Fibroblast of villous mesenchyme (primary cell): ENCODE measurements around the gene PRIM2. TPM values are rescaled to one million over a fixed set of nuclear protein-coding genes. Genes with fewer than 3 reads are reported as not detected.
"Not testable (repeated sequence)": the region's sequence is repeated elsewhere in the genome, so short reads cannot be mapped to it uniquely, and the experiment has no call there.

Source experiments
- DNase-seq: peaks from one replicate; pipeline ENCODE4 v3.0.0-alpha.2; 2010; ENCODE audit warnings: low read depth
- H3K4me3 ChIP-seq: 2 replicates; pipeline ENCODE4 v1.5.1; 2011; ENCODE audit warnings: low read depth, mild to moderate bottlenecking, low read length
- CTCF ChIP-seq: IDR thresholded peaks from 2 replicates; pipeline ENCODE4 v1.5.1; 2012; ENCODE audit warnings: low read depth, mild to moderate bottlenecking, low read length; ENCODE audit not compliant: insufficient read depth
- total RNA-seq: library from RNA; depleted of rRNA; stranded (reverse); fragments of >200 nt; gene quantifications from 2 replicates; pipeline ENCODE4 v1.2.3, GENCODE V29; 2012

Gene PRIM2
- total RNA-seq, 1 donor: 51.0 TPM

GRCh38 chr6:57432157-57432556 is 114.7 kb downstream of the PRIM2 start:
- TF ChIP-seq CTCF: no peak
- DNase-seq: peak; percentile 74
- no peak overlapping the region for H3K4me3 ChIP-seq

GRCh38 chr6:57432919-57433684 is 115.7 kb downstream of the PRIM2 start:
- no peak overlapping the region for H3K4me3 ChIP-seq
- no peak for TF ChIP-seq CTCF
- DNase-seq: peak; percentile 39

GRCh38 chr6:57433790-57434189 is 116.4 kb downstream of the PRIM2 start:
- H3K4me3 ChIP-seq, DNase-seq: not testable (repeated sequence)

- H3K4me3 ChIP-seq: no peak overlapping the region
- no peak for TF ChIP-seq CTCF
- DNase-seq: no peak
These were observed 117.5 kb downstream of the PRIM2 start for GRCh38 chr6:57434944-57435343.

- no peak overlapping the region for H3K4me3 ChIP-seq
- TF ChIP-seq CTCF: no peak
- no peak for DNase-seq
These were observed 118.2 kb downstream of the PRIM2 start for GRCh38 chr6:57435475-57436160.

GRCh38 chr6:57440735-57441134 is 123.3 kb downstream of the PRIM2 start:
- not testable (repeated sequence) for DNase-seq, H3K4me3 ChIP-seq

GRCh38 chr6:57442133-57442532 is 124.7 kb downstream of the PRIM2 start:
- H3K4me3 ChIP-seq, DNase-seq: not testable (repeated sequence)

- not testable (repeated sequence) for H3K4me3 ChIP-seq, DNase-seq
These were observed 125.8 kb downstream of the PRIM2 start for GRCh38 chr6:57443181-57443580.

GRCh38 chr6:57444787-57445186 is 127.4 kb downstream of the PRIM2 start:
- DNase-seq, H3K4me3 ChIP-seq: not testable (repeated sequence)

- not testable (repeated sequence) for DNase-seq, H3K4me3 ChIP-seq
These were observed 127.9 kb downstream of the PRIM2 start for GRCh38 chr6:57445379-57445778.

GRCh38 chr6:57445790-57446468 is 128.5 kb downstream of the PRIM2 start:
- not testable (repeated sequence) for H3K4me3 ChIP-seq, DNase-seq

GRCh38 chr6:57449496-57450066 is 132.2 kb downstream of the PRIM2 start:
- not testable (repeated sequence) for DNase-seq, H3K4me3 ChIP-seq

GRCh38 chr6:57459781-57460180 is 142.4 kb downstream of the PRIM2 start:
- not testable (repeated sequence) for DNase-seq, H3K4me3 ChIP-seq
